HT-29 (cell line): ENCODE results near the gene ARHGAP4. TPM values are rescaled to one million over a fixed set of nuclear protein-coding genes. Genes with fewer than 3 reads are reported as not detected.

Source experiments
- DNase-seq: peaks from one replicate; pipeline ENCODE4 v3.0.0-alpha.2; 2015; ENCODE audit warnings: low spot score
- total RNA-seq: library from RNA; depleted of rRNA; stranded (reverse); fragments of >200 nt; shearing (Covaris generic); gene quantifications from 2 replicates; pipeline ENCODE4 v1.2.3, GENCODE V29; 2014

Gene ARHGAP4
- total RNA-seq, 1 experiment from 2014 or later = 6.5 TPM

- DNase-seq = no peak
Observed at GRCh38 chrX:153882086-153882498, 44.0 kb downstream of the ARHGAP4 start.

GRCh38 chrX:153881281-153881680 is 44.8 kb downstream of the ARHGAP4 start:
- DNase-seq = no peak

- no peak for DNase-seq
Observed at GRCh38 chrX:153880440-153880815, 45.6 kb downstream of the ARHGAP4 start.

GRCh38 chrX:153879741-153880439 is 46.2 kb downstream of the ARHGAP4 start:
- DNase-seq = no peak

- no peak for DNase-seq
Observed at GRCh38 chrX:153878969-153879653, 47.0 kb downstream of the ARHGAP4 start.

- DNase-seq = no peak
Observed at GRCh38 chrX:153878345-153878744, 47.7 kb downstream of the ARHGAP4 start.

GRCh38 chrX:153877571-153878261 is 48.3 kb downstream of the ARHGAP4 start:
- no peak for DNase-seq

- DNase-seq = no peak
Observed at GRCh38 chrX:153876112-153876491, 50.0 kb downstream of the ARHGAP4 start.

- DNase-seq = peak; percentile 52
Observed at GRCh38 chrX:153875391-153876111, 50.5 kb downstream of the ARHGAP4 start.

GRCh38 chrX:153874366-153875125 is 51.5 kb downstream of the ARHGAP4 start:
- DNase-seq = no peak

GRCh38 chrX:153874085-153874365 is 52.0 kb downstream of the ARHGAP4 start:
- DNase-seq = no peak

- DNase-seq = no peak
Observed at GRCh38 chrX:153873282-153874084, 52.6 kb downstream of the ARHGAP4 start.

GRCh38 chrX:153871946-153872878 is 53.9 kb downstream of the ARHGAP4 start:
- DNase-seq = no peak

GRCh38 chrX:153871451-153871850 is 54.6 kb downstream of the ARHGAP4 start:
- DNase-seq = no peak

GRCh38 chrX:153870791-153871360 is 55.2 kb downstream of the ARHGAP4 start:
- DNase-seq = no peak

GRCh38 chrX:153870288-153870690 is 55.8 kb downstream of the ARHGAP4 start:
- DNase-seq = no peak

- no peak for DNase-seq
Observed at GRCh38 chrX:153869473-153870287, 56.4 kb downstream of the ARHGAP4 start.
